Lower lobe of right lung (tissue), 2 donors: ENCODE data around the gene IL21. TPM values are rescaled to one million over a fixed set of nuclear protein-coding genes. Genes with fewer than 3 reads are reported as not detected.

Experiments
- ATAC-seq, 2 donors: fragments of 200-7000 bp; cut with Tn5 transposase; one replicate each; pipeline ENCODE4 v1.9.1; 2020 to 2022; ENCODE audit warnings: mild to moderate bottlenecking in 2 of 2, moderate library complexity in 2 of 2
- DNase-seq: peaks from one replicate; pipeline ENCODE4 v3.0.0-alpha.2; 2020
- H3K27ac ChIP-seq: fragments of 200-600 bp; one replicate; pipeline ENCODE4 v1.8.0; 2022
- H3K27me3 ChIP-seq: fragments of 200-600 bp; one replicate; pipeline ENCODE4 v1.8.0; 2022; ENCODE audit warnings: low read depth
- H3K36me3 ChIP-seq: fragments of 200-600 bp; one replicate; pipeline ENCODE4 v1.8.0; 2022; ENCODE audit warnings: mild to moderate bottlenecking
- H3K4me1 ChIP-seq: fragments of 200-600 bp; one replicate; pipeline ENCODE4 v1.8.0; 2022
- H3K4me3 ChIP-seq: fragments of 200-600 bp; one replicate; pipeline ENCODE4 v1.8.0; 2022; ENCODE audit warnings: mild to moderate bottlenecking
- H3K9me3 ChIP-seq: fragments of 200-600 bp; one replicate; pipeline ENCODE4 v1.8.0; 2022
- intact Hi-C: fragments of 100-400 bp; cut with DNase I; formaldehyde crosslinking; loops from one replicate; pipeline ENCODE4 v1.11.0; 2022
- total RNA-seq: library from RNA; stranded (reverse); fragmentation: NEBNext Ultra II Directional; extraction: Animal tissue kit (Norgen Biotek cat#: 25700); gene quantifications from one replicate; pipeline ENCODE4 v1.2.1, GENCODE V29; 2021
- TF ChIP-seq, protein P1 (sequence below): fragments of 200-600 bp; IDR thresholded peaks from one replicate; pipeline ENCODE4 v1.8.0; 2022; ENCODE audit warnings: antibody characterized with exemption, mild to moderate bottlenecking
- donor health status: DM: no; HTN: yes; CAD: no; lungs with severe emphysema.

The IL21 gene
- total RNA-seq, 1 donor from 2014 or later, result not detected

DNA sequence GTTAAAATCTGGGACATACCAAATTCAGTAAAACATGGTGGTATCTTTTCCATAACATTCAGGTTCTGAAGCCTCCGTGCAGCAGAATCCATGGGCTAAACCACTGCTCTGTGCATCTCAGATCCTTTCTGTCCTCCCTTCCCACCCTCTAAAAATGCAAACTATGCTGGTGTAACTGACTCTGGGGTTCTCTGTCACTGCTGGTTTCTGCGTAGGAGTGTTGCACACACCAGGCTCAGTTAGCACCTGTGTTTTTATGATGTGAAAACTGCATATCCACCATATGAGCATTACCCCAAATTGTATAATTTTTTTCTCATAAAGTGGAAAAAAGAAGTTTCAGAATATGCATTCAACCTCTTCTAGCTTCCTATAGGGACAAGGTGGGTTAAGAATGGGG, 22.4 kb upstream of the IL21 start:
- Histone ChIP-seq H3K27me3 (no peaks in the 10 kb centered on the region), H3K9me3 (no peaks in the 10 kb centered on the region), H3K4me1 (no peaks in the 10 kb centered on the region), H3K4me3 (no peak overlapping the region), H3K27ac (no peak overlapping the region), H3K36me3 (no peaks in the 10 kb centered on the region)
- DNase-seq (no peak), ATAC-seq (no peak)
- TF ChIP-seq, protein P1, sequence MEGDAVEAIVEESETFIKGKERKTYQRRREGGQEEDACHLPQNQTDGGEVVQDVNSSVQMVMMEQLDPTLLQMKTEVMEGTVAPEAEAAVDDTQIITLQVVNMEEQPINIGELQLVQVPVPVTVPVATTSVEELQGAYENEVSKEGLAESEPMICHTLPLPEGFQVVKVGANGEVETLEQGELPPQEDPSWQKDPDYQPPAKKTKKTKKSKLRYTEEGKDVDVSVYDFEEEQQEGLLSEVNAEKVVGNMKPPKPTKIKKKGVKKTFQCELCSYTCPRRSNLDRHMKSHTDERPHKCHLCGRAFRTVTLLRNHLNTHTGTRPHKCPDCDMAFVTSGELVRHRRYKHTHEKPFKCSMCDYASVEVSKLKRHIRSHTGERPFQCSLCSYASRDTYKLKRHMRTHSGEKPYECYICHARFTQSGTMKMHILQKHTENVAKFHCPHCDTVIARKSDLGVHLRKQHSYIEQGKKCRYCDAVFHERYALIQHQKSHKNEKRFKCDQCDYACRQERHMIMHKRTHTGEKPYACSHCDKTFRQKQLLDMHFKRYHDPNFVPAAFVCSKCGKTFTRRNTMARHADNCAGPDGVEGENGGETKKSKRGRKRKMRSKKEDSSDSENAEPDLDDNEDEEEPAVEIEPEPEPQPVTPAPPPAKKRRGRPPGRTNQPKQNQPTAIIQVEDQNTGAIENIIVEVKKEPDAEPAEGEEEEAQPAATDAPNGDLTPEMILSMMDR, result no peak
- intact Hi-C loops, result no loop called here

DNA sequence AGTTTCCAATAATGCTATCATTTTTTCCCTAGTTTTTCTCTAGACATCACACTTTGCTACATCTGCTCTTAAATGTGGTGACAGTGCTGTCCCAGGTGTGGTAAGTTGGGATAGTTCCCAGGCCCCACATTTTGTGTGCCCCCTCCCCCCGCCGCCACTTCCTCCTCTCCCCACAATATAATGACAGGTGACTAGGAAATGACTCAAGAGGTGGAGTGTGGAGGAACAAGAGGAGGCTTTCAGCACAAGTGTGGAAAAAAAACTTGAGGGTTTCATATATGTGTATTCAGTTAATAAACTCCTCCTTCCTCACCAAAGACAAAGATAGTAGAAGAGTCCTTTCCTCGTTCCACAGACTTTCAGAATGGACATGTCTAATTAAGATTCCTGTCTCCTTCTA, 18.3 kb upstream of the IL21 start:
- Histone ChIP-seq H3K27me3 (no peaks in the 10 kb centered on the region), H3K9me3 (no peaks in the 10 kb centered on the region), H3K36me3 (no peaks in the 10 kb centered on the region), H3K27ac (no peak overlapping the region), H3K4me1 (no peaks in the 10 kb centered on the region), H3K4me3 (no peak overlapping the region)
- intact Hi-C loops, result no loop called here
- ATAC-seq, result no peak
- DNase-seq, result no peak
- TF ChIP-seq, protein P1, result no peak

DNA sequence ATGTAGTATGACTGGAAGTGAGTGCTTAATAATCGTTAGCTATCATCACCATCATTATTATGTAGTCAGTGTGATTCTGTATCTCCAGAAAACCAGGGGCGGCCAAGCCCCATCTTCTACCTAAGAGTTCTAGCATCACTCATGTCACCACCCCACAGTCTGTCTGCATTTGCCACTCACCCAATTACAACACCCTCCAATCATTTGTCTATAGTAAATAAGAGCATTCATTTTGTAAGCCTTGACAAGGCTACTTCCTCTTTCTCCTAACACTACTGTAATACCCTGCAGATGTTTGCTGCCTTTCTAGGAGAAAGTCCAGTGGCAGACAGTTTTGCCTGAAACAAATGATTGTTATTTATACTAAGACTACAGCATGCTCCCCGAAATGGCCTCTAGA, 15.8 kb upstream of the IL21 start:
- ATAC-seq (no peak), DNase-seq (no peak)
- H3K9me3 ChIP-seq, result no peaks in the 10 kb centered on the region
- intact Hi-C loops, result no loop called here
- TF ChIP-seq, protein P1, result no peak
- no peaks in the 10 kb centered on the region for H3K4me1 ChIP-seq
- H3K27ac ChIP-seq, result no peak overlapping the region
- no peak overlapping the region for H3K4me3 ChIP-seq
- no peaks in the 10 kb centered on the region for H3K27me3 ChIP-seq
- no peaks in the 10 kb centered on the region for H3K36me3 ChIP-seq

- peak in 1 of 2 donors; percentile 54 for ATAC-seq
- Histone ChIP-seq H3K4me3 (no peak overlapping the region), H3K36me3 (no peaks in the 10 kb centered on the region), H3K27ac (no peak overlapping the region), H3K27me3 (no peaks in the 10 kb centered on the region), H3K4me1 (no peaks in the 10 kb centered on the region), H3K9me3 (no peaks in the 10 kb centered on the region)
- no peak for DNase-seq
- TF ChIP-seq, protein P1, result no peak
- intact Hi-C loops, result no loop called here
Measured at GRCh38 chr4:122635205-122635604, 14.3 kb upstream of the IL21 start.

DNA sequence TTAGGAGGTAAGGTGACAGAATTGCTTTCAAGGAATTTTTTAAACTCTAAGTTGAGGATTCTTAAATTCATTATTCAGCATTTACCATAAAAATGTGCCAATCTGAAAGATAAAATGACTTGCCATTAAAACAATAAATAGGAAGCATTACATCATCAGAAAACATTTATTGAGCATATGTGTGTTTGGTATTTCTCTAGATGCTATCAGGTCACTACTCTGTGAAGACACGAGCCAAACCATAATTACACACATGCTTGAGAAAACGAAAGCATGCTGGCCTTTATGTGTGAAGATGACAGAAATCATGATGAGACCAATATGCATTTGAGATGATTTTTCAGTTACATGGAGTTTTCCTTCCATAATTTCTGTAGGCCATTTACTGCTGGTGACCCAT, 12.3 kb upstream of the IL21 start:
- ATAC-seq (no peak), DNase-seq (no peak)
- intact Hi-C loops, result no loop called here
- Histone ChIP-seq H3K27me3 (no peaks in the 10 kb centered on the region), H3K27ac (no peak overlapping the region), H3K4me3 (no peak overlapping the region), H3K36me3 (no peaks in the 10 kb centered on the region), H3K4me1 (no peaks in the 10 kb centered on the region), H3K9me3 (no peaks in the 10 kb centered on the region)
- TF ChIP-seq, protein P1, result no peak
